NB4 (cell line): ENCODE data around the gene FHL3.
"Not testable (repeated sequence)": the region's sequence is repeated elsewhere in the genome, so short reads cannot be mapped to it uniquely, and the experiment has no call there.

Source experiments
- DNase-seq: peaks from one replicate; pipeline ENCODE4 v3.0.0; 2010; ENCODE audit warnings: low read depth
- H3K4me3 ChIP-seq: one replicate; pipeline ENCODE4 v1.5.1; 2011; ENCODE audit warnings: mild to moderate bottlenecking, low read depth, low read length, moderate library complexity
- MYC ChIP-seq: IDR thresholded peaks from 2 replicates; pipeline ENCODE4 v1.6.1; 2011; ENCODE audit warnings: low read depth, low read length
- POLR2A ChIP-seq: IDR thresholded peaks from 2 replicates; pipeline ENCODE4 v1.6.1; 2011; ENCODE audit warnings: mild to moderate bottlenecking; ENCODE audit not compliant: insufficient read length; ENCODE audit errors: extremely low read depth
- TF ChIP-seq, protein P1 (sequence below): IDR thresholded peaks from 2 replicates; pipeline ENCODE4 v1.6.1; 2011; ENCODE audit warnings: low read depth, low read length
- TF ChIP-seq, protein P2 (sequence below): IDR thresholded peaks from one replicate; pipeline ENCODE4 v1.5.1; 2012; ENCODE audit warnings: low read depth, low read length

FHL3 gene

DNA sequence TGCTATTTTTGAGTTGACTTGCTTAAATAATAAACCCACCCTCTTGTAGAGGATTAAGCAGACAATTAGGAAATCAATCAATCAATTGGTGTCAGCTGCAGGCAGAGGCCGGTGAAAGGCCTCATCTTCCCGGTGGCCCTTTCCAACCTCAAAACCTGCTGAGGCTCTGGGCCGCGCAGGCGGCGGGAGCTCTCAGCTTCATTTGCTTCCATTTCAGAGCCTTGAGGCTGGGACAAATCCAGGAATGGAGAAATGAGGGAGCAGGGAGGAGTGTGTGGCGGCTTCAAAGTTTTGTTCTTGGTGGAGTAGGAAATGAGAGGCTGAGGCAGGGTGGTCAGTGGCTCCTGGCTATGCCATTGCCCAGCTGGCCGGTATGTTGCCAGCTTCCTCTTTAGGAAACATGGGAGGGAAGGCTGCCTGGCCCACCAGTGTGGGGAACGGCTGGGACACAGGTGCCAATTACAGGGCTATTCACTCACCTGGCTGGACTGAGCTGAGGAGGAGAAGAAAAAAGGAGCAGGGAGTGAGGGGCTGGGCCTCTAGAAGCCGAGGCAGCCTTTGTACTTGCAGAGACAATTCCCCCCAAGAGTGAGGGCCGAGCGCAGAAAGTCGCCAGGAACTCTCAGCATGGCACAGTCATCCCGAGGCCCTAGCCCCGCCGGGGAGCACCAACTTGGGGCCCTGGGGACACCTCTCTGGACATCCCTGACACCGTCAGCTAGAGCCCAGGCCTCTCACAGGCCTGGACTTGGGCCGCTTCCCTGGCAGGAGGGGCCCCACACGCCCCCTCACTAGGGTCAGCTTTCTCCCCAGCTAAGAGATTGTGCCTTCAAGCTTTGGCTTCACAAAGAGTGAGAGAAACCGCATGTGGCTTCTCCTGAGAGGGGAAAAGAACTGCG is 36.9 kb upstream of the FHL3 start:
- no peak for DNase-seq
- no peak overlapping the region for H3K4me3 ChIP-seq
- TF ChIP-seq MYC (no peak), POLR2A (no peak)
- TF ChIP-seq, protein P1, sequence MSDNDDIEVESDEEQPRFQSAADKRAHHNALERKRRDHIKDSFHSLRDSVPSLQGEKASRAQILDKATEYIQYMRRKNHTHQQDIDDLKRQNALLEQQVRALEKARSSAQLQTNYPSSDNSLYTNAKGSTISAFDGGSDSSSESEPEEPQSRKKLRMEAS: no peak
- TF ChIP-seq, protein P2, sequence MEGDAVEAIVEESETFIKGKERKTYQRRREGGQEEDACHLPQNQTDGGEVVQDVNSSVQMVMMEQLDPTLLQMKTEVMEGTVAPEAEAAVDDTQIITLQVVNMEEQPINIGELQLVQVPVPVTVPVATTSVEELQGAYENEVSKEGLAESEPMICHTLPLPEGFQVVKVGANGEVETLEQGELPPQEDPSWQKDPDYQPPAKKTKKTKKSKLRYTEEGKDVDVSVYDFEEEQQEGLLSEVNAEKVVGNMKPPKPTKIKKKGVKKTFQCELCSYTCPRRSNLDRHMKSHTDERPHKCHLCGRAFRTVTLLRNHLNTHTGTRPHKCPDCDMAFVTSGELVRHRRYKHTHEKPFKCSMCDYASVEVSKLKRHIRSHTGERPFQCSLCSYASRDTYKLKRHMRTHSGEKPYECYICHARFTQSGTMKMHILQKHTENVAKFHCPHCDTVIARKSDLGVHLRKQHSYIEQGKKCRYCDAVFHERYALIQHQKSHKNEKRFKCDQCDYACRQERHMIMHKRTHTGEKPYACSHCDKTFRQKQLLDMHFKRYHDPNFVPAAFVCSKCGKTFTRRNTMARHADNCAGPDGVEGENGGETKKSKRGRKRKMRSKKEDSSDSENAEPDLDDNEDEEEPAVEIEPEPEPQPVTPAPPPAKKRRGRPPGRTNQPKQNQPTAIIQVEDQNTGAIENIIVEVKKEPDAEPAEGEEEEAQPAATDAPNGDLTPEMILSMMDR: no peak

DNA sequence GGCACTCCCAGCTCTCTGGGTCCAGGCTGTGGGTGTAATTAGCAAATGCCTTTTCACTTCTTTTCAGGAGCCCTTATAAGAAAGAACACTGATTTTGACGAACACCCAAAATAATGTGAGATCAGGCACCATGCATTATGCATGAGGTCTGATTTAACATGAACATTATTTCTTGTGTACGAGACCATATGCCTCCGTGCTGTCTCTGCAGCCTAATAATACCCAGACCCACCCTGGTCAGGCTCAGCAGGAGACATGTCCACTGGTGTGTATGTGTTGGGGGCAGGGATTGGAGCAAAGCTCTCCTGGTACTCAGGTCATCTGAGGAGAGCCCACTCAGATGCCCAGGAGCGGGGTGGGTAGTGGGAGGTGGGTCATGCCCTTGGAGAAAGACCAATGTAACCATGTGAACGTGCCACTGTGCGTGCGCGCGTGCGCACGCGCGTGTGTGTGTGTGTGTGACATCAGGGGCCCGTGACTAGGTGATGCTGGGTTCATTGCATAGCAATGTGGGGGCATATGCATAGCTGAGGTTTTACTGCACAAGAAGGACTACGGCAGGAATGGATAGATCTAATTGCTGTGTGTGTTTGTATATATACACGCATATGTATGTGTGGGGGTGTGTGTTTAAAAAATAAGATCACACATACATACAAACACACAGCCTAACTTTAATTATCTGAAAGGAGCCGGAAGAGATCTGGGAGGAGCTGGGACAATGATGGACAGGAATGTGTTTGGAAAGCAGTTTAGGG is 34.2 kb upstream of the FHL3 start:
- no peak overlapping the region for H3K4me3 ChIP-seq
- DNase-seq: no peak
- TF ChIP-seq, protein P1: no peak

DNA sequence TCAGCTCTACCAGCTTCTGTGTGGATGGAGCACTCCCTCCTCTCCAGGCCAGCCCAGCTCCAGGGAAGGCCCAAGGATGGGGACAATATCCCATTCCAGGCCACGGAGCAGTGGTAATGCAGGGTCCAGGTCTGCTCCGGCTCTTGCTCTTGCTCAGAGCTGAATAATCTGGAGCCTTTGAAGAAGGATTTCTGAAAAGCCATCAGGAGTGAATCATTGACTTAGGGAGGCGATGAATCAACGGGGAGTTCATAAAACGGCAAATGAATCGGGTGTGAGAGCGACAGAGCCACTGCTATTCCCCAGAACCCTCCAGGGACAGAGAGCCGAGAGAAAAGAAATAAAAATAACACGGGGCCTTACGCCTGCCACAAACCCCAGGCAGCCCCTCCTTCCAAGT is 33.5 kb upstream of the FHL3 start:
- DNase-seq: no peak
- no peak overlapping the region for H3K4me3 ChIP-seq
- TF ChIP-seq, protein P1: no peak
- TF ChIP-seq, protein P2: no peak
- TF ChIP-seq POLR2A (no peak), MYC (no peak)

DNA sequence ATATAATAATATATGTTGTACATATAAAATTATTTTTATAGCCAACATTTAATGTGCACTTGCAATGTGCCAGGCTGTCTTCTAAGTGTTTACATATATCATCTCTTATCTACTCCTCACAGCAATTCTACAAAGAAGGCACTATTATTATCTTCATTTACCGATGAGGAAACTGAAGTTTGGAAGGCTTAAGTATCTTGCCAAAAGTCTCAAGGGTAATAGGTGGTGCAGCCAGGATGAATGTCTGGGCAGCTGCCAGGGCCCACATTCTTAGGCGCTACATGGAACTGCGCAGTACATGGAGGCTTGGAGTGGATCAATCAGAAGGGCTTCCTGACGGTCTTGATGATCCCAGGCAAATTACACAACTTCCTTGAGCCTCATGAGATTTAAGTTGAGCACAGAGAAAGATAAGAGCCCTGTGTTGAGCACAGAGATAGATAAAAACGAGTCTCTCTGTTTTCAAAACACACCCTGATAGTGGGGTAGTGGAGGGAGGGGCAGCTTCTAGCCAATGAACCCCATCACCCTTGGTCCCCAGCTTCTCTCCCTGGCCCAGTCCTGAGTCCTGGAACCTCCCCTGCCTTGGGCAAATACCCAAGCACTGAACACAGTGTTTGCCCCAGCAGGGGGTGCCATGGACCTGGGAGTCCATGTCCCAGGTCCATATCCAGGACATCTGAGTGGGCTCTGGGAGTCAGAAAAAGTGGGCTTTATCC is 32.1 kb upstream of the FHL3 start:
- DNase-seq: peak; percentile 35
- H3K4me3 ChIP-seq: no peak overlapping the region
- TF ChIP-seq POLR2A: no peak
- TF ChIP-seq, protein P2: peak; percentile 40

DNA sequence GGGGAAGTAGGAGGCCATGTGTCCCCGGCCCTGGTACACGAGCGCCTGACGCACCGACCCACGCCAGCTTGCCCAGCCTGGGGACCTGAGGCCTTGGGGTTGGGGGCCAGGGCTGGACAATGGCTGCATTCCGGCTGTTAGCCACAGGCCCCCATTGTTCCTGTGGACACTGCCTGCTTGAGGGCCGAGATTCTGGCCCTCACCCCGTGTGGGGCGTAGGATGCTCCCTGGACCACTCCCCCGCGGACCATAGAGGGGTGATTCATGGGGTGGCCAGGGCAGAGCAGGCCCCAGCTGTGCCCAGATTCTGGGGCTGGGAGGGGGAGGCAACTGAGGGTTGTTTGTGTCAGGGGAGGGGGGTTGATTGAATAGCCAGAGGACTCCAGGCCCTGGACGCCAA is 29.6 kb upstream of the FHL3 start:
- no peak overlapping the region for H3K4me3 ChIP-seq
- no peak for DNase-seq
- TF ChIP-seq, protein P2: no peak
- TF ChIP-seq, protein P1: no peak
- TF ChIP-seq POLR2A: no peak

DNA sequence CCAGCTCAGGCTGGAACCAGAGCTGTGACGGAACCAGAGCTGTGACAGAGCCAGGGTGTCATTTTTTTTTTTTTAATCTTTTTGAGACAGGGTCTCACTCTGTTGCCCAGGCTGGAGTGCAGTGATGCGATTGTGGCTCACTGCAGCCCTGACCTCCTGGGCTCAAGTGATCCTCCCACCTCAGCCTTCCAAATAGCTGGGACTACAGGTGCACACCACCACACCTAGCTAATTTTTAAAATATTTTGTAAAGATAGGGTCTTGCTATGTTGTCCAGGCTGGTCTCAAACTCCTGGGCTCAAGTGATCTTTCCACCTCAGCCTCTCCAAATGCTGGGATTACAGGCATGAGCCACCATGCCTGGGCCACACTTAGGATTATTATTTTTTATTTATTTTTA is 27.7 kb upstream of the FHL3 start:
- not testable (repeated sequence) for DNase-seq, H3K4me3 ChIP-seq
